Measurements from ENCODE around the gene TBC1D14.

- TF ChIP-seq EZH2phosphoT487 (IDR thresholded peaks at IDR 0.05; ENCODE audit: low read depth) (no peak), CTCF (IDR thresholded peaks at IDR 0.05; ENCODE audit: low read depth, low read length) (no peak)
Observed at GRCh38 chr4:6984612-6985425, 75.2 kb downstream of the TBC1D14 start.
